HL-60/S4 (cell line): ENCODE data around the gene NOP14.
"Not testable (repeated sequence)": the region's sequence is repeated elsewhere in the genome, so short reads cannot be mapped to it uniquely, and the experiment has no call there.

Experiments
- in situ Hi-C: fragments of 300-500 bp; cut with MboI; formaldehyde crosslinking; loops from 2 replicates; pipeline ENCODE4 v1.14.3; 2022; ENCODE audit warnings: low sequenced_read_pairs

The NOP14 gene

GRCh38 chr4:2932951-2933565, 30.1 kb downstream of the NOP14 start:
- in situ Hi-C loops, result loop anchor here (5.0 kb wide), 1 partner anchor 176 kb away; the partner anchor contains the start of gene TNIP2

GRCh38 chr4:2932321-2932950, 30.8 kb downstream of the NOP14 start:
- in situ Hi-C loops, result loop anchor here (5.0 kb wide), 1 partner anchor 175 kb away; the partner anchor contains the start of gene TNIP2

GRCh38 chr4:2931512-2932301, 31.5 kb downstream of the NOP14 start:
- in situ Hi-C loops, result loop anchor here (5.0 kb wide), 1 partner anchor 174 kb away; the partner anchor contains the start of gene TNIP2

GRCh38 chr4:2930758-2931511, 32.3 kb downstream of the NOP14 start:
- in situ Hi-C loops, result loop anchor here (5.0 kb wide), 1 partner anchor 174 kb away; the partner anchor contains the start of gene TNIP2

- in situ Hi-C loops, result loop anchor here (5.0 kb wide), 1 partner anchor 173 kb away; the partner anchor contains the start of gene TNIP2
These were observed 33.0 kb downstream of the NOP14 start for GRCh38 chr4:2930135-2930757.

GRCh38 chr4:2929469-2929868, 33.7 kb downstream of the NOP14 start:
- in situ Hi-C loops, result no loop called here

GRCh38 chr4:2928242-2929176, 34.7 kb downstream of the NOP14 start:
- in situ Hi-C loops, result no loop called here

GRCh38 chr4:2927696-2928075, 35.5 kb downstream of the NOP14 start:
- in situ Hi-C loops, result no loop called here

- in situ Hi-C loops, result no loop called here
These were observed 36.0 kb downstream of the NOP14 start for GRCh38 chr4:2927016-2927695.

- in situ Hi-C loops, result no loop called here
These were observed 37.0 kb downstream of the NOP14 start for GRCh38 chr4:2925931-2926860.

- in situ Hi-C loops, result no loop called here
These were observed 37.7 kb downstream of the NOP14 start for GRCh38 chr4:2925496-2925895.

- in situ Hi-C loops, result no loop called here
These were observed 38.4 kb downstream of the NOP14 start for GRCh38 chr4:2924765-2925301.

GRCh38 chr4:2924286-2924685, 38.9 kb downstream of the NOP14 start:
- in situ Hi-C loops, result no loop called here

GRCh38 chr4:2923668-2924173, 39.5 kb downstream of the NOP14 start:
- in situ Hi-C loops, result no loop called here

GRCh38 chr4:2923141-2923551, 40.1 kb downstream of the NOP14 start:
- in situ Hi-C loops, result no loop called here

- in situ Hi-C loops, result not testable (repeated sequence)
These were observed 40.6 kb downstream of the NOP14 start for GRCh38 chr4:2922453-2923101.

GRCh38 chr4:2918714-2919113, 44.5 kb downstream of the NOP14 start:
- in situ Hi-C loops, result not testable (repeated sequence)
